CD4-positive, alpha-beta T cell (primary cell): ENCODE results near the gene C10orf62. TPM values are rescaled to one million over a fixed set of nuclear protein-coding genes. Genes with fewer than 3 reads are reported as not detected.

Experiments used
- ATAC-seq: fragments of 200-7000 bp; cut with Tn5 transposase; one replicate; pipeline ENCODE4 v1.10.0; 2022; ENCODE audit warnings: mild to moderate bottlenecking; ENCODE audit not compliant: poor library complexity
- CTCF ChIA-PET: fragments of 350-600 bp; sonication (Branson Sonifier 250); formaldehyde crosslinking; loops from one replicate; lab custom pipeline; 2021; ENCODE audit warnings: antibody characterized with exemption, inconsistent platforms; lab: Charles Lee
- POLR2A ChIA-PET: fragments of 350-600 bp; sonication (Branson Sonifier 250); formaldehyde crosslinking; loops from one replicate; lab custom pipeline; 2021; ENCODE audit warnings: antibody characterized with exemption, inconsistent platforms; lab: Charles Lee
- DNase-seq, 14 experiments: peaks; one replicate each; pipeline ENCODE4 v3.0.0-alpha.2; 2013 to 2020; ENCODE audit warnings: mixed read lengths in 2 of 14
- H3K27ac ChIP-seq, 2 donors: one replicate each; pipeline versions ENCODE4 v1.5.1 to v1.7.0; 2013; ENCODE audit warnings: low read length in 2 of 2, low read depth in 1 of 2, mild to moderate bottlenecking in 1 of 2
- H3K27me3 ChIP-seq, 2 experiments: 1 replicate in 1 of 2; 2 replicates in 1 of 2; pipeline versions ENCODE4 v1.6.1 to v1.7.0; 2013; ENCODE audit warnings: low read length in 2 of 2, control low read depth in 1 of 2, mild to moderate bottlenecking in 1 of 2, moderate library complexity in 1 of 2; ENCODE audit not compliant: insufficient read depth in 2 of 2, control insufficient read depth in 1 of 2
- H3K36me3 ChIP-seq: one replicate; pipeline ENCODE4 v1.6.1; 2013; ENCODE audit warnings: low read length, control low read depth; ENCODE audit not compliant: insufficient read depth
- H3K4me1 ChIP-seq: one replicate; pipeline ENCODE4 v1.6.1; 2013; ENCODE audit warnings: low read length, control low read depth; ENCODE audit not compliant: insufficient read depth
- H3K4me3 ChIP-seq: one replicate; pipeline ENCODE4 v1.5.1; 2013; ENCODE audit warnings: mild to moderate bottlenecking, low read length, moderate library complexity
- H3K9me3 ChIP-seq, 2 experiments: 1 replicate in 1 of 2; 2 replicates in 1 of 2; pipeline versions ENCODE4 v1.6.1 to v1.7.0; 2013; ENCODE audit warnings: low read length in 2 of 2, mild to moderate bottlenecking in 2 of 2, control low read depth in 1 of 2, moderate library complexity in 1 of 2; ENCODE audit not compliant: control insufficient read depth in 1 of 2, insufficient read depth in 1 of 2
- H3K27ac Mint-ChIP-seq: one replicate; pipeline ENCODE4 v1.8.0; 2020; ENCODE audit warnings: mixed read lengths
- H3K27me3 Mint-ChIP-seq: one replicate; pipeline ENCODE4 v1.8.0; 2021; ENCODE audit warnings: mixed read lengths
- H3K36me3 Mint-ChIP-seq: one replicate; pipeline ENCODE4 v1.8.0; 2021; ENCODE audit warnings: low read depth, mixed read lengths
- H3K4me1 Mint-ChIP-seq: one replicate; pipeline ENCODE4 v1.8.0; 2021; ENCODE audit warnings: low read depth, mixed read lengths
- H3K4me3 Mint-ChIP-seq: one replicate; pipeline ENCODE4 v1.8.0; 2020; ENCODE audit warnings: mild to moderate bottlenecking, mixed read lengths
- H3K9me3 Mint-ChIP-seq: one replicate; pipeline ENCODE4 v1.8.0; 2020; ENCODE audit warnings: mixed read lengths
- CTCF ChIP-seq: fragments of 200-600 bp; IDR thresholded peaks from one replicate; pipeline ENCODE4 v1.8.0; 2022; ENCODE audit warnings: antibody characterized with exemption, mild to moderate bottlenecking
- intact Hi-C, 2 experiments: fragments of 100-400 bp; cut with DNase I in 1 of 2; cut with micrococcal nuclease in 1 of 2; formaldehyde crosslinking; loops; one replicate each; pipeline versions ENCODE4 v1.15.1 to v1.9.0; 2023 to 2025; cut with DNase I, micrococcal nuclease
- total RNA-seq, 174 experiments: library from RNA in 2 of 174; stranded (reverse) in 2 of 174; gene quantifications; one replicate each; pipeline ENCODE4 v1.2.3 and lab custom pipeline; 2021 to 2026

Gene C10orf62
- total RNA-seq, 2 experiments from 2014 or later = not detected

GRCh38 chr10:97623277-97623676, 33.8 kb downstream of the C10orf62 start:
- Histone ChIP-seq H3K36me3 (no peaks in the 10 kb centered on the region), H3K4me3 (no peak overlapping the region), H3K4me1 (no peaks in the 10 kb centered on the region), H3K9me3 (no peaks in the 10 kb centered on the region), H3K27ac (no peak overlapping the region), H3K27me3 (no peaks in the 10 kb centered on the region)
- TF ChIP-seq CTCF = no peak
- Mint-ChIP-seq H3K9me3 (no peaks in the 10 kb centered on the region), H3K4me1 (no peaks in the 10 kb centered on the region), H3K4me3 (no peak overlapping the region), H3K36me3 (no peaks in the 10 kb centered on the region), H3K27ac (no peak overlapping the region), H3K27me3 (no peaks in the 10 kb centered on the region)
- CTCF ChIA-PET = no interaction called here
- POLR2A ChIA-PET = no interaction called here
- ATAC-seq = no peak
- DNase-seq = no peak
- intact Hi-C loops = no loop called here

GRCh38 chr10:97627731-97628130, 38.2 kb downstream of the C10orf62 start:
- intact Hi-C loops = no loop called here
- no peak overlapping the region for H3K4me3 Mint-ChIP-seq
- H3K36me3 Mint-ChIP-seq = no peaks in the 10 kb centered on the region
- DNase-seq (no peak), ATAC-seq (no peak)
- H3K9me3 ChIP-seq = peaks cover 0 to under 1% of the 10 kb centered on the region in 2 experiments
- no peaks in the 10 kb centered on the region for H3K27me3 Mint-ChIP-seq
- H3K27me3 ChIP-seq = no peaks in the 10 kb centered on the region
- H3K4me1 Mint-ChIP-seq = peaks cover 4% of the 10 kb centered on the region
- POLR2A ChIA-PET = no interaction called here
- H3K27ac ChIP-seq = no peak overlapping the region
- H3K4me1 ChIP-seq = peaks cover 4% of the 10 kb centered on the region
- H3K9me3 Mint-ChIP-seq = no peaks in the 10 kb centered on the region
- no peak overlapping the region for H3K4me3 ChIP-seq
- H3K36me3 ChIP-seq = no peaks in the 10 kb centered on the region
- H3K27ac Mint-ChIP-seq = no peak overlapping the region
- CTCF ChIA-PET = no interaction called here
- TF ChIP-seq CTCF = no peak

DNA sequence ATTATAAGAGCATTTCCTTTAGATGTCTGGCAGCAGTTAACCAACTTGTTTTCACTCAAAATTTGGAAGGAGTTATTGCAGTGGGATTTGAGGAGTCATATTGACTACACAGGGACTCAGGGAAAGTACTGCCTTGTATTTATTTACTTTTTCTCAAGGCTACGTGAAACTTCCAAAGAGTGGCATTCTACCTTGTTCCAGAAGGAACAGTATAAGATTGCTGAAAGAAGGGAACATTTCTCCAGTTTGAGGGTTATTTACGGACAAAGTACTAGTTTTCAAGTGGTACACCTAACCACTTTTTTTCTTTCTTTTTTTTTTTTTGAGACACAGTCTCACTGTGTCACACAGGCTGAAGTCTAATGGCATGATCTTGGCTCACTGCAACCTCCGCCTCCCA, 38.7 kb downstream of the C10orf62 start:
- POLR2A ChIA-PET = no interaction called here
- no peaks in the 10 kb centered on the region for H3K27me3 ChIP-seq
- H3K27ac ChIP-seq = no peak overlapping the region
- Mint-ChIP-seq H3K4me3 (no peak overlapping the region), H3K27me3 (no peaks in the 10 kb centered on the region), H3K4me1 (peaks cover 9% of the 10 kb centered on the region), H3K36me3 (peaks cover 2% of the 10 kb centered on the region), H3K27ac (no peak overlapping the region), H3K9me3 (no peaks in the 10 kb centered on the region)
- CTCF ChIA-PET = no interaction called here
- DNase-seq = no peak
- no peaks in the 10 kb centered on the region for H3K36me3 ChIP-seq
- H3K4me3 ChIP-seq = no peak overlapping the region
- intact Hi-C loops = no loop called here
- peaks cover 9% of the 10 kb centered on the region for H3K4me1 ChIP-seq
- TF ChIP-seq CTCF = no peak
- no peak for ATAC-seq
- H3K9me3 ChIP-seq = peaks cover 0 to 3% of the 10 kb centered on the region in 2 experiments
